H1 (cell line): Measurements from ENCODE around the gene CLCNKB. TPM values are rescaled to one million over a fixed set of nuclear protein-coding genes. Genes with fewer than 3 reads are reported as not detected.

ENCODE experiments used
- CTCF ChIA-PET: fragments of 300-600 bp; sonication (Branson Sonifier 250); formaldehyde crosslinking; loops from one replicate; lab custom pipeline; 2021; ENCODE audit not compliant: partially characterized antibody; lab: Charles Lee
- POLR2A ChIA-PET: fragments of 300-600 bp; sonication (Branson Sonifier 250); formaldehyde crosslinking; loops from one replicate; lab custom pipeline; 2021; ENCODE audit warnings: inconsistent platforms; ENCODE audit not compliant: partially characterized antibody; lab: Charles Lee
- DNase-seq, 2 experiments: peaks; one replicate each; pipeline versions ENCODE4 v3.0.0 to v3.0.0-alpha.2; 2010 to 2022; ENCODE audit warnings: low spot score in 2 of 2, low read depth in 1 of 2, mixed read lengths in 1 of 2
- FAIRE-seq: peaks from 2 replicates; lab custom pipeline; 2011; peaks lifted over from hg19 to GRCh38; lab: Jason Lieb, UNC
- H2AFZ ChIP-seq: 2 replicates; pipeline ENCODE4 v1.8.1; 2012; ENCODE audit warnings: low read length, inconsistent platforms
- H2AK5ac ChIP-seq: 2 replicates; pipeline ENCODE4 v1.6.1; 2013; ENCODE audit warnings: low read depth, low read length
- H2BK120ac ChIP-seq: replicated peaks from 2 replicates; pipeline ENCODE3; 2013; ENCODE audit warnings: low read depth, low read length, inconsistent platforms
- H2BK12ac ChIP-seq: 2 replicates; pipeline ENCODE4 v1.6.1; 2013; ENCODE audit warnings: low read depth, low read length
- H2BK15ac ChIP-seq: 2 replicates; pipeline ENCODE4 v1.6.1; 2013; ENCODE audit warnings: low read length
- H2BK20ac ChIP-seq: 2 replicates; pipeline ENCODE4 v1.6.1; 2013; ENCODE audit warnings: low read length
- H2BK5ac ChIP-seq: 2 replicates; pipeline ENCODE4 v1.6.1; 2013; ENCODE audit warnings: low read depth, low read length
- H3K14ac ChIP-seq: 2 replicates; pipeline ENCODE4 v1.6.1; 2013; ENCODE audit warnings: inconsistent platforms; ENCODE audit not compliant: insufficient read length
- H3K18ac ChIP-seq: 2 replicates; pipeline ENCODE4 v1.6.1; 2013; ENCODE audit warnings: low read length; ENCODE audit errors: extremely low read depth
- H3K23ac ChIP-seq: 2 replicates; pipeline ENCODE4 v1.6.1; 2013; ENCODE audit warnings: inconsistent platforms; ENCODE audit not compliant: insufficient read length
- H3K23me2 ChIP-seq: 2 replicates; pipeline ENCODE4 v1.6.1; 2013; ENCODE audit warnings: low read depth, low read length
- H3K27ac ChIP-seq: 2 replicates; pipeline ENCODE4 v1.6.1; 2011; ENCODE audit warnings: low read depth, low read length, inconsistent platforms
- H3K27me3 ChIP-seq, 4 experiments: replicated peaks in 1 of 4; 1 replicate in 1 of 4; 2 replicates in 3 of 4; pipeline versions ENCODE4 v1.6.1 to v1.8.1; 2011 to 2013; ENCODE audit warnings: low read length in 3 of 4, mild to moderate bottlenecking in 3 of 4, inconsistent platforms in 2 of 4, mixed read lengths in 2 of 4, moderate library complexity in 1 of 4; ENCODE audit not compliant: control insufficient read depth in 3 of 4, insufficient read depth in 3 of 4; ENCODE audit errors: extremely low read depth in 1 of 4
- H3K36me3 ChIP-seq, 4 experiments: 2 replicates each; pipeline versions ENCODE4 v1.6.1 to v1.8.1; 2011 to 2013; ENCODE audit warnings: mild to moderate bottlenecking in 4 of 4, low read length in 3 of 4, moderate library complexity in 2 of 4, control low read depth in 1 of 4, inconsistent platforms in 1 of 4; ENCODE audit not compliant: insufficient read depth in 4 of 4, control insufficient read depth in 2 of 4
- H3K4ac ChIP-seq: replicated peaks from 2 replicates; pipeline ENCODE3; 2013; ENCODE audit warnings: low read length, low read depth, mixed read lengths, inconsistent platforms; ENCODE audit not compliant: insufficient read length
- H3K4me1 ChIP-seq, 4 experiments: replicated peaks in 1 of 4; 1 replicate in 1 of 4; 2 replicates in 3 of 4; pipeline versions ENCODE4 v1.6.1 to v1.8.1; 2011 to 2013; ENCODE audit warnings: low read length in 3 of 4, inconsistent platforms in 2 of 4, mixed read lengths in 1 of 4; ENCODE audit not compliant: insufficient read depth in 4 of 4, control insufficient read depth in 3 of 4
- H3K4me2 ChIP-seq, 2 experiments: 2 replicates each; pipeline versions ENCODE4 v1.6.1 to v1.8.1; 2011 to 2013; ENCODE audit warnings: low read depth in 2 of 2, low read length in 2 of 2, control low read depth in 1 of 2, inconsistent platforms in 1 of 2, mild to moderate bottlenecking in 1 of 2; ENCODE audit not compliant: insufficient read depth in 1 of 2
- H3K4me3 ChIP-seq, 4 experiments: fragments of 200-600, 300-600 bp in 1 of 4; sonication (generic), shearing (Covaris generic), sonication (Bioruptor Twin) in 1 of 4; 2 replicates each; pipeline versions ENCODE4 v1.5.1 to v1.8.1; 2011 to 2016; ENCODE audit warnings: low read length in 4 of 4, low read depth in 3 of 4, control low read depth in 2 of 4, inconsistent platforms in 2 of 4, mild to moderate bottlenecking in 2 of 4, mixed read lengths in 1 of 4, moderate library complexity in 1 of 4; ENCODE audit not compliant: insufficient read depth in 2 of 4; ENCODE audit errors: extremely low read depth in 1 of 4
- H3K56ac ChIP-seq: replicated peaks from 2 replicates; pipeline ENCODE3; 2013; ENCODE audit warnings: low read depth, mild to moderate bottlenecking, mixed read lengths, low read length, inconsistent platforms; ENCODE audit not compliant: insufficient read length
- H3K79me1 ChIP-seq: 2 replicates; pipeline ENCODE4 v1.6.1; 2013; ENCODE audit warnings: low read depth, low read length, control low read depth
- H3K79me2 ChIP-seq, 2 experiments: 2 replicates each; pipeline versions ENCODE4 v1.6.1 to v1.8.1; 2012 to 2013; ENCODE audit warnings: low read length in 2 of 2, mild to moderate bottlenecking in 2 of 2, inconsistent platforms in 1 of 2; ENCODE audit not compliant: insufficient read depth in 2 of 2, control insufficient read depth in 1 of 2
- H3K9ac ChIP-seq, 4 experiments: replicated peaks in 1 of 4; 1 replicate in 1 of 4; 2 replicates in 3 of 4; pipeline versions ENCODE4 v1.6.1 to v1.8.1; 2011 to 2013; ENCODE audit warnings: low read depth in 3 of 4, low read length in 3 of 4, control low read depth in 2 of 4, mild to moderate bottlenecking in 2 of 4, moderate library complexity in 2 of 4, inconsistent platforms in 1 of 4; ENCODE audit errors: extremely low read depth in 1 of 4
- H3K9me3 ChIP-seq, 2 experiments: 2 replicates each; pipeline versions ENCODE4 v1.6.1 to v1.8.1; 2012 to 2013; ENCODE audit warnings: mild to moderate bottlenecking in 2 of 2, moderate library complexity in 2 of 2, control low read depth in 1 of 2, inconsistent platforms in 1 of 2, low read depth in 1 of 2, low read length in 1 of 2, mixed read lengths in 1 of 2; ENCODE audit not compliant: insufficient read depth in 2 of 2
- H4K20me1 ChIP-seq, 2 experiments: replicated peaks in 1 of 2; 2 replicates each; pipeline versions ENCODE3 to v1.8.1; 2011 to 2013; ENCODE audit warnings: inconsistent platforms in 2 of 2, low read length in 2 of 2, mild to moderate bottlenecking in 1 of 2; ENCODE audit not compliant: insufficient read depth in 2 of 2, control insufficient read depth in 1 of 2
- H4K5ac ChIP-seq: 2 replicates; pipeline ENCODE4 v1.6.1; 2013; ENCODE audit warnings: low read length, low read depth, mixed read lengths, inconsistent platforms; ENCODE audit not compliant: insufficient read length
- H4K8ac ChIP-seq: 2 replicates; pipeline ENCODE4 v1.8.0; 2013; ENCODE audit warnings: mild to moderate bottlenecking, moderate library complexity, low read length, inconsistent platforms; ENCODE audit not compliant: insufficient read depth; ENCODE audit errors: extremely low read depth
- H4K91ac ChIP-seq: replicated peaks from 2 replicates; pipeline ENCODE3; 2013; ENCODE audit warnings: low read length, mixed read lengths, inconsistent platforms; ENCODE audit not compliant: insufficient read length
- CTBP2 ChIP-seq: IDR thresholded peaks from 2 replicates; pipeline ENCODE4 v1.7.0; 2011; ENCODE audit warnings: borderline replicate concordance, mild to moderate bottlenecking, moderate library complexity, mixed read lengths, low read length; ENCODE audit not compliant: insufficient read depth, insufficient read length
- SP4 ChIP-seq: IDR thresholded peaks from 2 replicates; pipeline ENCODE4 v1.6.1; 2012; ENCODE audit warnings: low read length, inconsistent platforms
- WGBS, 2 experiments: shearing (Covaris generic) in 1 of 2; methylation state at CpG; one replicate each; pipeline versions ENCODE4 v1.1.6 to v1.1.7; 2013 to 2015; ENCODE audit warnings: low lambda C conversion rate in 2 of 2, mixed read lengths in 2 of 2, inconsistent platforms in 1 of 2, low coverage in 1 of 2, missing lambda C conversion rate in 1 of 2; ENCODE audit not compliant: insufficient replicate concordance in 2 of 2, insufficient coverage in 1 of 2, insufficient read length in 1 of 2; ENCODE audit errors: extremely low coverage in 1 of 2, missing lambda C conversion rate in 1 of 2; 5-methylcytosine and 5-hydroxymethylcytosine counted together
- polyA plus RNA-seq, 7 experiments: library from polyadenylated mRNA; depleted of rRNA in 3 of 7; stranded (reverse) in 5 of 7; unstranded in 2 of 7; fragments of >200 nt in 5 of 7; fragments of 200-250 nt in 2 of 7; gene quantifications; 1 replicate in 5 of 7; 2 replicates in 1 of 7; 4 replicates in 1 of 7; pipeline versions ENCODE4 v1.2.1 to v1.2.3, GENCODE V29; 2011 to 2013; ENCODE audit warnings: missing spikeins in 2 of 7, mixed read lengths in 2 of 7
- total RNA-seq: library from RNA; stranded (reverse); fragmentation: NEBNext Ultra II Directional; extraction: Animal tissue kit (Norgen Biotek cat#: 25700); gene quantifications from 2 replicates; pipeline ENCODE4 v1.2.1, GENCODE V29; 2021

CLCNKB gene
- total and polyA plus RNA-seq, 2 of the 8 experiments (the other 6 are each of a cell fraction or from before 2014, with no cell fraction given) = 1.2 to 3.5 TPM

- Histone ChIP-seq H3K23me2 (peaks cover under 1% of the 10 kb centered on the region; the same call in 1 of the 2 replicates), H3K36me3 (no peaks in the 10 kb centered on the region), H3K18ac (no peak overlapping the region), H3K23ac (no peak overlapping the region), H3K27ac (no peak overlapping the region), H3K9ac (no peak overlapping the region), H2AFZ (no peak overlapping the region), H3K56ac (no peak overlapping the region), H3K27me3 (peaks cover under 1 to 14% (median 11%) of the 10 kb centered on the region in 4 experiments; a peak in 6 of 7 replicates), H4K91ac (no peak overlapping the region), H4K20me1 (peaks cover 0 to 4% of the 10 kb centered on the region in 2 experiments), H4K8ac (no peak overlapping the region), H3K4me2 (no peak overlapping the region), H2BK120ac (no peak overlapping the region), H2BK20ac (no peak overlapping the region), H4K5ac (no peak overlapping the region), H3K4ac (no peak overlapping the region), H3K9me3 (no peaks in the 10 kb centered on the region), H3K4me3 (no peak overlapping the region), H3K79me1 (no peaks in the 10 kb centered on the region), H3K79me2 (no peaks in the 10 kb centered on the region), H2AK5ac (no peak overlapping the region), H2BK5ac (no peak overlapping the region), H2BK15ac (no peak overlapping the region), H2BK12ac (no peak overlapping the region), H3K14ac (no peak overlapping the region), H3K4me1 (peaks cover 0 to 27% (median 15%) of the 10 kb centered on the region in 4 experiments; a peak in 6 of 7 replicates)
- ChIA-PET CTCF (interaction anchor here (0.7 to 21.9 kb wide), 6 partner anchors 12 to 175 kb away, joined by 3 to 569 read pairs (median 4); no protein-coding TSS in a partner anchor), POLR2A (interaction anchor here (0.7 to 2.1 kb wide), 4 partner anchors 24 to 281 kb away, joined by 3 to 5 read pairs (median 4); partner anchors contain the start of gene CLCNKB)
- TF ChIP-seq CTBP2 (no peak), SP4 (no peak)
- DNase-seq (no peak), FAIRE-seq (no peak)
- 86% methylated on average over 13 of the region's 13 CpGs; no CpG with 5 or more reads in 1 of the 2 experiments for WGBS, 2 experiments
These were observed 24.4 kb downstream of the CLCNKB start for GRCh38 chr1:16067933-16068332.
